Pancreas (tissue), 10 donors: ENCODE data around the gene LARP6. TPM values are rescaled to one million over a fixed set of nuclear protein-coding genes. Genes with fewer than 3 reads are reported as not detected.

ENCODE experiments used
- ATAC-seq, 4 donors: fragments of 200-7000 bp; cut with Tn5 transposase; one replicate each; pipeline versions ENCODE4 v1.8.0 to v1.9.1; 2020; ENCODE audit warnings: mild to moderate bottlenecking in 4 of 4, moderate library complexity in 4 of 4
- DNase-seq, 6 donors: peaks; one replicate each; pipeline ENCODE4 v3.0.0-alpha.2; 2020
- FAIRE-seq: peaks from 2 replicates; lab custom pipeline; 2012; peaks lifted over from hg19 to GRCh38; lab: Jason Lieb, UNC
- H3K27ac ChIP-seq, 4 donors: fragments of 200-600 bp; sonication (generic); 1 replicate in 3 of 4; 2 replicates in 1 of 4; pipeline versions ENCODE4 v1.5.0 to v1.8.0; 2020
- H3K27me3 ChIP-seq, 4 donors: fragments of 200-600 bp; one replicate each; pipeline ENCODE4 v1.8.0; 2021
- H3K36me3 ChIP-seq, 3 donors: fragments of 200-600 bp; sonication (generic) in 1 of 3; one replicate each; pipeline versions ENCODE4 v1.5.0 to v1.8.0; 2020 to 2021
- H3K4me1 ChIP-seq, 3 donors: fragments of 200-600 bp; one replicate each; pipeline ENCODE4 v1.8.0; 2021
- H3K4me3 ChIP-seq, 4 donors: fragments of 200-600 bp; sonication (generic) in 2 of 4; one replicate each; pipeline versions ENCODE4 v1.5.0 to v1.8.0; 2020 to 2021
- H3K9me3 ChIP-seq, 4 donors: fragments of 200-600 bp; one replicate each; pipeline ENCODE4 v1.8.0; 2021
- CTCF ChIP-seq, 4 donors: fragments of 200-600 bp; sonication (generic) in 3 of 4; IDR thresholded peaks; one replicate each; pipeline versions ENCODE4 v1.5.0 to v1.8.0; 2021; ENCODE audit warnings: antibody characterized with exemption in 4 of 4
- WGBS, 2 donors: extraction: QIAGEN DNeasy Blood & Tissue Kit; methylation state at CpG; one replicate each; pipeline ENCODE4 v1.1.7; 2013; 5-methylcytosine and 5-hydroxymethylcytosine counted together
- intact Hi-C, 3 donors: fragments of 100-400 bp; cut with DNase I; formaldehyde crosslinking; loops; one replicate each; pipeline versions ENCODE4 v1.11.1 to v1.14.2; 2022
- polyA plus RNA-seq, 2 donors: library from polyadenylated mRNA; stranded (reverse); fragments of 200-250 nt; gene quantifications; one replicate each; pipeline ENCODE4 v1.2.3, GENCODE V29; 2013
- total RNA-seq, 6 donors: library from RNA; stranded (reverse); fragmentation: NEBNext Ultra II Directional in 4 of 6; extraction: Animal tissue kit (Norgen Biotek cat#: 25700) in 4 of 6; gene quantifications; one replicate each; pipeline versions ENCODE4 v1.2.1 to v1.2.4, GENCODE V29; 2021 to 2023
- donor health status: healthy with polysubstance abuse.
- donor health status: DM: no; HTN: no; CAD: no; lungs with moderate emphysema.
- donor health status: DM: no; HTN: no; CAD: no.
- donor health status: control.
- donor health status: control.
- donor health status: Bipolar disorder and iron deficiency.
- donor health status: DM: yes; HTN: yes; CAD: no.
- donor health status: DM: no; HTN: no; CAD: no.
- donor health status: DM: no; HTN: no; CAD: no.
- donor health status: DM: yes; HTN: yes; CAD: no.

LARP6 gene
- total and polyA plus RNA-seq, 8 donors = 5.9 to 10.3 (median 8.8) TPM

DNA sequence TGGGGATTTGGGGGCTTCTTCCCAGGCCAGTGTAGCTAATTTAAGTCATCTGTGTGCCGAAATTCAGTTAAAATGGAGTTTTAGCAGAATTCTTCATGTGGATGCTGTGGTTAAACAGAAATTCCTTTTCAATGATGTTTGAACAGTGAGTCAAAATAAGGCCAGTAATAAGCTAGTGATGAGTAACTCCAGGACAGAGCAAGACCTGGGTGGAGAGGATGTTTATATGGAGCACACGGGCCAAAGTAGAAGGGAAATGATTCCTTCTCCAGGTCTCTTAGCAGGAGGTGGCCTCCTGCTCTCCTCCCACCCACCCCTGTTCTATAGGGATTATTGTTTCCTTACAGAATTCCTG is 58.7 kb downstream of the LARP6 start:
- ATAC-seq (peak in 3 of 4 donors; percentile 48 to 68 (median 60)), FAIRE-seq (no peak), DNase-seq (no peak)
- intact Hi-C loops = no loop called here
- Histone ChIP-seq H3K4me1 (no peaks in the 10 kb centered on the region), H3K27ac (peak overlapping the region in 3 of 4 donors; percentile 11 to 41 (median 38)), H3K4me3 (no peak overlapping the region), H3K27me3 (no peaks in the 10 kb centered on the region), H3K36me3 (no peaks in the 10 kb centered on the region), H3K9me3 (no peaks in the 10 kb centered on the region)
- WGBS, 2 donors = 75 to 80% methylated on average over 2 of the region's 2 CpGs
- no peak for TF ChIP-seq CTCF (IDR thresholded peaks at IDR 0.05)

DNA sequence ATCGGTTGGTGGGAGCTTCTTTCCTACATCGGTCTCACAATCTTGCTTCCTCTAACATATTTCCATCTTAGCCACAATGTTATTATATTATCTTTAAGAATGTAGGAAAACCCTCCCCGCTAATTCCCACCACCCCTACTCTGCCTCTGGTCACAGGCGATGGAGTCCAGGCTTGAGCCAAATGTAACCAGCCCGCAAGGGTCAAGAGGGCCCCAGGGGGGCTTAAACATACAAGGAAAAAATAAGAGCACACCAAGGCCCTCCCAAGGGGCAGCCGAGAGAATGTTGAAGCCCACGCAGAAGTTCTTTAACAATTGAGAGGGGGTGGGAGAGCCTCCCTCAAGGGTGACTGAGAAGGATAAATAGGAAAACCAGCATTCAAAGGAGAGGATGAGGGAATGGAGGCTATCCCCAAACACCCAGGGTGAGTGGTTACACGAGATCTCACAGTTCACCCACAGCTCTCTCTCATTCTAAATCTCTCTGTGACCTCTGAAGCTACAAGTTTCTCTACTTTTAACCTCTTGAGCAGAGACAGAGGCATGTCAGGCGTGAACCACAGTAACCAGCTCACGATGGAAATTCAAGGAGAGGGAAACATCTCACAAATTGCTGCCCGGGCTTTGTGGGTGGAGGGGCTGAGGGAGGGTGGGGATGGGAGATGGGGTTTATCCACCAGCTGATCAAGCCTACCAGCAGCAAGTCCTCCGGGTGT is 59.2 kb downstream of the LARP6 start:
- intact Hi-C loops = no loop called here
- ATAC-seq (peak in 1 of 4 donors; percentile 25), FAIRE-seq (no peak), DNase-seq (no peak)
- Histone ChIP-seq H3K4me1 (no peaks in the 10 kb centered on the region), H3K9me3 (no peaks in the 10 kb centered on the region), H3K4me3 (no peak overlapping the region), H3K36me3 (no peaks in the 10 kb centered on the region), H3K27me3 (no peaks in the 10 kb centered on the region), H3K27ac (peak overlapping the region in 3 of 4 donors; percentile 11 to 41 (median 38))
- no peak for TF ChIP-seq CTCF (IDR thresholded peaks at IDR 0.05)
- 78 to 85% methylated on average over 12 of the region's 12 CpGs for WGBS, 2 donors

DNA sequence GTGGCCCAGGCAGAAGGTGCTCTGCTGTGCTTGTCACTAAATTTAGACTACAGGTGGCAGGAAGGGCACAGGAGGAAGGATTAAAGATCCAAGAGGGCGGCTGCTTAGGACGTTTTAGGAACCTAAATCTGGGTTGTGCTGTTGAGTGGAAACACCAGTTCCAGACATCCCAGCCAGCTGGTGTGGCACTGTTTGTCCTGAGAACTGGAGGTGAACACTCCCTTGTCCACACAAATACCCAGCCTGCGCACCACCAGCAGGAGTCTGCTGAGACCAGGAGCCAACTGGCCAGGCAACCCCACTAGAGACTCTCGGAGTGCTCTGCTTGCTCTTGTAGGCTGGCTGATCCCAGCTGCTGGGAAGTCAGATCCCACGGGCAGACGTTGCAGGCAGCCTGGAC is 60.3 kb downstream of the LARP6 start:
- no peak for DNase-seq
- intact Hi-C loops = no loop called here
- no peaks in the 10 kb centered on the region for H3K9me3 ChIP-seq
- H3K4me1 ChIP-seq = no peaks in the 10 kb centered on the region
- FAIRE-seq = no peak
- ATAC-seq = no peak
- no peaks in the 10 kb centered on the region for H3K36me3 ChIP-seq
- no peak for TF ChIP-seq CTCF (IDR thresholded peaks at IDR 0.05)
- no peak overlapping the region for H3K27ac ChIP-seq
- 67 to 72% methylated on average over 6 of the region's 6 CpGs for WGBS, 2 donors
- no peaks in the 10 kb centered on the region for H3K27me3 ChIP-seq
- no peak overlapping the region for H3K4me3 ChIP-seq

- Histone ChIP-seq H3K36me3 (no peaks in the 10 kb centered on the region), H3K27me3 (no peaks in the 10 kb centered on the region), H3K4me3 (no peak overlapping the region), H3K27ac (no peak overlapping the region), H3K4me1 (no peaks in the 10 kb centered on the region), H3K9me3 (no peaks in the 10 kb centered on the region)
- intact Hi-C loops = no loop called here
- ATAC-seq = no peak
- no peak for FAIRE-seq
- no peak for DNase-seq
- TF ChIP-seq CTCF (IDR thresholded peaks at IDR 0.05) = no peak
- WGBS, 2 donors = 65 to 68% methylated on average over 2 of the region's 2 CpGs
Observed at GRCh38 chr15:70792171-70792573, 61.8 kb downstream of the LARP6 start.

- FAIRE-seq = no peak
- H3K27me3 ChIP-seq = no peaks in the 10 kb centered on the region
Observed at GRCh38 chr15:70791259-70791658, 62.7 kb downstream of the LARP6 start.

More at GRCh38 chr15:70791259-70791658, 62.7 kb downstream of the LARP6 start:
- Histone ChIP-seq H3K27ac (no peak overlapping the region), H3K9me3 (no peaks in the 10 kb centered on the region), H3K4me1 (no peaks in the 10 kb centered on the region), H3K36me3 (no peaks in the 10 kb centered on the region), H3K4me3 (no peak overlapping the region)
- intact Hi-C loops = no loop called here
- DNase-seq (no peak), ATAC-seq (no peak)
- TF ChIP-seq CTCF (IDR thresholded peaks at IDR 0.05) = no peak
- WGBS, 2 donors = 59 to 69% methylated on average over 5 of the region's 5 CpGs
